Measurements from ENCODE around the gene FARP1.

- TF ChIP-seq CTCF (conservative IDR thresholded peaks at IDR 0.05) (no peak), ZFX (IDR thresholded peaks at IDR 0.05) (no peak)
These were observed 44.5 kb downstream of the FARP1 start for GRCh38 chr13:98187155-98187964.

Measured in C4-2B (cell line).